Liver (tissue), 9 donors: ENCODE results near the gene ARHGAP33. TPM values are rescaled to one million over a fixed set of nuclear protein-coding genes. Genes with fewer than 3 reads are reported as not detected.
A peak's percentile ranks its signal among the peaks of the same experiment; 100 is the strongest.

Experiments used
- DNase-seq: peaks from one replicate; pipeline ENCODE4 v3.0.0-alpha.2; 2017; ENCODE audit warnings: low spot score
- H3K27ac ChIP-seq, 2 donors: one replicate each; pipeline ENCODE4 v1.7.0; 2013; ENCODE audit warnings: inconsistent platforms in 2 of 2, low read length in 2 of 2, control low read depth in 1 of 2, low read depth in 1 of 2, mild to moderate bottlenecking in 1 of 2
- H3K27me3 ChIP-seq, 4 donors: one replicate each; pipeline versions ENCODE4 v1.6.1 to v1.7.0; 2013; ENCODE audit warnings: low read length in 3 of 4, inconsistent platforms in 1 of 4, mild to moderate bottlenecking in 1 of 4, moderate library complexity in 1 of 4; ENCODE audit not compliant: control insufficient read depth in 4 of 4, insufficient read depth in 4 of 4
- H3K36me3 ChIP-seq, 4 donors: one replicate each; pipeline versions ENCODE4 v1.6.1 to v1.7.0; 2013; ENCODE audit warnings: low read length in 3 of 4, mild to moderate bottlenecking in 3 of 4, low read depth in 1 of 4, moderate library complexity in 1 of 4; ENCODE audit not compliant: control insufficient read depth in 4 of 4, insufficient read depth in 3 of 4
- H3K4me1 ChIP-seq, 4 donors: one replicate each; pipeline versions ENCODE4 v1.6.1 to v1.7.0; 2013; ENCODE audit warnings: low read length in 3 of 4, mild to moderate bottlenecking in 3 of 4, moderate library complexity in 1 of 4; ENCODE audit not compliant: control insufficient read depth in 4 of 4, insufficient read depth in 4 of 4
- H3K4me3 ChIP-seq, 3 donors: one replicate each; pipeline versions ENCODE4 v1.6.1 to v1.7.0; 2013; ENCODE audit warnings: low read length in 3 of 3, control low read depth in 1 of 3, low read depth in 1 of 3, mild to moderate bottlenecking in 1 of 3
- H3K9ac ChIP-seq, 2 donors: one replicate each; pipeline ENCODE4 v1.7.0; 2013; ENCODE audit warnings: low read length in 2 of 2, mild to moderate bottlenecking in 2 of 2, moderate library complexity in 2 of 2, control low read depth in 1 of 2, low read depth in 1 of 2
- H3K9me3 ChIP-seq, 4 donors: one replicate each; pipeline versions ENCODE4 v1.6.1 to v1.7.0; 2013; ENCODE audit warnings: low read length in 3 of 4; ENCODE audit not compliant: control insufficient read depth in 4 of 4
- ATF3 ChIP-seq: IDR thresholded peaks from 2 replicates; pipeline ENCODE4 v1.6.1; 2016; ENCODE audit warnings: antibody characterized with exemption
- FOXA2 ChIP-seq: IDR thresholded peaks from 2 replicates; pipeline ENCODE4 v1.6.1; 2016; ENCODE audit warnings: antibody characterized with exemption
- GABPA ChIP-seq, 2 donors: IDR thresholded peaks in 1 of 2; conservative IDR thresholded peaks in 1 of 2; 2 replicates each; pipeline ENCODE4 v1.6.1; 2016; ENCODE audit warnings: antibody characterized with exemption in 2 of 2, mild to moderate bottlenecking in 1 of 2, moderate library complexity in 1 of 2
- HNF4A ChIP-seq, 2 donors: conservative IDR thresholded peaks; 2 replicates each; pipeline ENCODE4 v1.6.1; 2016; ENCODE audit warnings: antibody characterized with exemption in 2 of 2, mild to moderate bottlenecking in 2 of 2
- HNF4G ChIP-seq: IDR thresholded peaks from 2 replicates; pipeline ENCODE4 v1.6.1; 2016; ENCODE audit warnings: antibody characterized with exemption
- JUND ChIP-seq, 2 donors: IDR thresholded peaks; 2 replicates each; pipeline ENCODE4 v1.6.1; 2016; ENCODE audit warnings: antibody characterized with exemption in 2 of 2
- MAX ChIP-seq: IDR thresholded peaks from 2 replicates; pipeline ENCODE4 v1.6.1; 2016; ENCODE audit warnings: antibody characterized with exemption
- NR2F2 ChIP-seq: IDR thresholded peaks from 2 replicates; pipeline ENCODE4 v1.6.1; 2016; ENCODE audit warnings: antibody characterized with exemption
- RAD21 ChIP-seq, 2 donors: IDR thresholded peaks; 2 replicates each; pipeline ENCODE4 v1.6.1; 2016; ENCODE audit warnings: antibody characterized with exemption in 2 of 2, mild to moderate bottlenecking in 2 of 2
- REST ChIP-seq: IDR thresholded peaks from 2 replicates; pipeline ENCODE4 v1.6.1; 2016; ENCODE audit warnings: antibody characterized with exemption, mild to moderate bottlenecking
- SP1 ChIP-seq: IDR thresholded peaks from 2 replicates; pipeline ENCODE4 v1.6.1; 2018; ENCODE audit warnings: antibody characterized with exemption, mild to moderate bottlenecking
- TAF1 ChIP-seq: conservative IDR thresholded peaks from 2 replicates; pipeline ENCODE4 v1.6.1; 2016; ENCODE audit warnings: antibody characterized with exemption, mild to moderate bottlenecking
- ZBTB33 ChIP-seq: IDR thresholded peaks from 2 replicates; pipeline ENCODE4 v1.6.1; 2016; ENCODE audit warnings: antibody characterized with exemption
- WGBS: extraction: QIAGEN DNeasy Blood & Tissue Kit; methylation state at CpG from one replicate; pipeline ENCODE4 v1.1.7; 2013; 5-methylcytosine and 5-hydroxymethylcytosine counted together
- polyA plus RNA-seq, 2 donors: library from polyadenylated mRNA; stranded (reverse) in 1 of 2; unstranded in 1 of 2; fragments of 200-250 nt in 1 of 2; fragments of >200 nt in 1 of 2; fragmentation: Nextera tagmentation in 1 of 2; extraction: Ambion mirVana in 1 of 2; gene quantifications; one replicate each; pipeline versions ENCODE4 v1.2.1 to v1.2.3, GENCODE V29; 2013 to 2015
- total RNA-seq, 2 donors: library from RNA; depleted of rRNA; stranded (reverse); fragments of >200 nt; gene quantifications; one replicate each; pipeline ENCODE4 v1.2.3, GENCODE V29; 2014
- TF ChIP-seq, protein P1 (sequence below): fragments of 150-350 bp; IDR thresholded peaks from 2 replicates; pipeline ENCODE4 v1.5.1; 2017; ENCODE audit warnings: improper control_type of control experiment, low read depth, low read length; ENCODE audit not compliant: missing input control
- donor health status: healthy.
- donor health status: healthy.
- donor health status: healthy.
- donor health status: healthy.
- donor health status: healthy.

The ARHGAP33 gene
- total and polyA plus RNA-seq, 4 donors = 0.85 to 10.1 (median 1.8) TPM

- Histone ChIP-seq H3K4me1 (peaks cover 6 to 40% (median 28%) of the 10 kb centered on the region in 4 donors), H3K27me3 (no peaks in the 10 kb centered on the region), H3K9me3 (no peaks in the 10 kb centered on the region), H3K27ac (no peak overlapping the region), H3K9ac (no peak overlapping the region), H3K36me3 (peaks cover 0 to 3% (median 0%) of the 10 kb centered on the region in 4 donors), H3K4me3 (peak overlapping the region in 1 of 3 donors; percentile 87)
- no peak for DNase-seq
- WGBS = 91% methylated on average over 5 of the region's 5 CpGs
- TF ChIP-seq GABPA (IDR thresholded peaks at IDR 0.05 in 1 of 2, conservative IDR thresholded peaks at IDR 0.05 in 1 of 2) = no peak
- TF ChIP-seq FOXA2 = no peak
- TF ChIP-seq REST = no peak
- no peak for TF ChIP-seq HNF4G
- no peak for TF ChIP-seq MAX
- no peak for TF ChIP-seq TAF1
- TF ChIP-seq JUND (IDR thresholded peaks at IDR 0.05) = no peak
- TF ChIP-seq HNF4A (conservative IDR thresholded peaks at IDR 0.05) = no peak
- TF ChIP-seq, protein P1, sequence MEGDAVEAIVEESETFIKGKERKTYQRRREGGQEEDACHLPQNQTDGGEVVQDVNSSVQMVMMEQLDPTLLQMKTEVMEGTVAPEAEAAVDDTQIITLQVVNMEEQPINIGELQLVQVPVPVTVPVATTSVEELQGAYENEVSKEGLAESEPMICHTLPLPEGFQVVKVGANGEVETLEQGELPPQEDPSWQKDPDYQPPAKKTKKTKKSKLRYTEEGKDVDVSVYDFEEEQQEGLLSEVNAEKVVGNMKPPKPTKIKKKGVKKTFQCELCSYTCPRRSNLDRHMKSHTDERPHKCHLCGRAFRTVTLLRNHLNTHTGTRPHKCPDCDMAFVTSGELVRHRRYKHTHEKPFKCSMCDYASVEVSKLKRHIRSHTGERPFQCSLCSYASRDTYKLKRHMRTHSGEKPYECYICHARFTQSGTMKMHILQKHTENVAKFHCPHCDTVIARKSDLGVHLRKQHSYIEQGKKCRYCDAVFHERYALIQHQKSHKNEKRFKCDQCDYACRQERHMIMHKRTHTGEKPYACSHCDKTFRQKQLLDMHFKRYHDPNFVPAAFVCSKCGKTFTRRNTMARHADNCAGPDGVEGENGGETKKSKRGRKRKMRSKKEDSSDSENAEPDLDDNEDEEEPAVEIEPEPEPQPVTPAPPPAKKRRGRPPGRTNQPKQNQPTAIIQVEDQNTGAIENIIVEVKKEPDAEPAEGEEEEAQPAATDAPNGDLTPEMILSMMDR = no peak
- no peak for TF ChIP-seq SP1
- TF ChIP-seq ZBTB33 = no peak
- no peak for TF ChIP-seq RAD21 (IDR thresholded peaks at IDR 0.05)
- no peak for TF ChIP-seq NR2F2
- no peak for TF ChIP-seq ATF3
Measured at GRCh38 chr19:35746531-35746930, 28.8 kb upstream of the ARHGAP33 start.
